HG03280 (cell line): ENCODE results near the gene ALDH1B1.

Experiments used
- ATAC-seq: cut with Tn5 transposase; IDR thresholded peaks from one replicate; pipeline ENCODE4 v1.9.1; 2021; ENCODE audit warnings: mild to moderate bottlenecking, moderate library complexity; ENCODE audit not compliant: unreplicated experiment

Gene ALDH1B1

GRCh38 chr9:38437193-38437823 lies 44.8 kb downstream of the ALDH1B1 start:
- ATAC-seq: no peak

- ATAC-seq: no peak
Observed at GRCh38 chr9:38439291-38439915, 46.9 kb downstream of the ALDH1B1 start.

GRCh38 chr9:38439916-38440301 lies 47.4 kb downstream of the ALDH1B1 start:
- ATAC-seq: no peak

GRCh38 chr9:38440516-38440915 lies 48.0 kb downstream of the ALDH1B1 start:
- ATAC-seq: no peak

- ATAC-seq: no peak
Observed at GRCh38 chr9:38441347-38442085, 49.0 kb downstream of the ALDH1B1 start.

- ATAC-seq: no peak
Observed at GRCh38 chr9:38442473-38443096, 50.1 kb downstream of the ALDH1B1 start.

GRCh38 chr9:38443181-38443580 lies 50.7 kb downstream of the ALDH1B1 start:
- ATAC-seq: no peak

- no peak for ATAC-seq
Observed at GRCh38 chr9:38443597-38443996, 51.1 kb downstream of the ALDH1B1 start.

- ATAC-seq: no peak
Observed at GRCh38 chr9:38445154-38446043, 52.9 kb downstream of the ALDH1B1 start.

GRCh38 chr9:38447703-38448102 lies 55.2 kb downstream of the ALDH1B1 start:
- ATAC-seq: no peak
